Stimulated activated naive CD8-positive, alpha-beta T cell treated with anti-CD3 and anti-CD28 coated beads, Interleukin-15, amount 100 ng/mL, for 72 hours (primary cell): ENCODE results near the gene ZNF593.

Source experiments
- ATAC-seq: fragments of 150-1000 bp; cut with Tn5 transposase; 2 replicates; pipeline ENCODE4 v1.10.0; 2021; ENCODE audit warnings: mild to moderate bottlenecking, moderate library complexity
- DNase-seq, 2 donors: peaks; one replicate each; pipeline ENCODE4 v3.0.0; 2021 to 2022
- H3K27ac Mint-ChIP-seq, 2 donors: one replicate each; pipeline ENCODE4 v1.8.0; 2022; ENCODE audit warnings: mild to moderate bottlenecking in 2 of 2, mixed read lengths in 2 of 2, moderate library complexity in 2 of 2
- H3K27me3 Mint-ChIP-seq: one replicate; pipeline ENCODE4 v1.8.0; 2022; ENCODE audit warnings: mixed read lengths
- H3K4me1 Mint-ChIP-seq: one replicate; pipeline ENCODE4 v1.8.0; 2022; ENCODE audit warnings: mild to moderate bottlenecking, mixed read lengths
- H3K4me3 Mint-ChIP-seq, 2 donors: one replicate each; pipeline ENCODE4 v1.8.0; 2022; ENCODE audit warnings: mild to moderate bottlenecking in 2 of 2, mixed read lengths in 2 of 2, moderate library complexity in 1 of 2
- H3K9me3 Mint-ChIP-seq, 2 donors: one replicate each; pipeline ENCODE4 v1.8.0; 2022; ENCODE audit warnings: mixed read lengths in 2 of 2

The ZNF593 gene

GRCh38 chr1:26134466-26134865 is 35.2 kb upstream of the ZNF593 start:
- no peak overlapping the region for H3K27ac Mint-ChIP-seq
- DNase-seq: no peak
- H3K9me3 Mint-ChIP-seq: no peaks in the 10 kb centered on the region
- ATAC-seq: no peak
- H3K4me1 Mint-ChIP-seq: peaks cover 35% of the 10 kb centered on the region
- no peaks in the 10 kb centered on the region for H3K27me3 Mint-ChIP-seq
- H3K4me3 Mint-ChIP-seq: no peak overlapping the region

DNA sequence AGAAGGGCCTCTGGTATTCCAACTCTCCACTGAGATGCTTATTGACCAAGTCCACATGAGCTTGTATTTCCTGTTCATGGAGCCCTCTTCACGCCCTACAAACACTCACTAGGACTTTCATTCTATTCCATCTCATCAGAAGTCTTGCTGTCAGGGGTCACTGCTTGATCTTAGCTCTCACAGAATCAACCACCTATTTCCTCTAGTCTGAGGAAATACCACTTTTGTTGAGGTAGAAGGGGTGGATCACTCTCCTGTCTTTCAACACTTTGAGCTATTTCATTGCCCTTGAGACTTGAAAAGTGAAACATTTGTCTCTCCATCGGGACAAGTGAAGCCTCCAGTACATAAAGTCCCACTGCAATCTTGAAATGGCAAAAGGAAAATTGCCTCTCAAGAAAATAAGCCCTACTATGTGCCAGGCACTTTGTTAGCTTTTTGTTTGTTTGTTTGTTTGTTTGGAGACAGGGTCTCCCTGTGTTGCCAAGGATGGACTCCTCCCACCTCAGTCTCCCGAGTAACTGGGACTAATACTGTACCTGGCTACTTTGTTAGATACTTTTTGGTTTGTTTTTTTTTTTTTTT is 30.6 kb upstream of the ZNF593 start:
- no peak for ATAC-seq
- no peak for DNase-seq
- peaks cover 17% of the 10 kb centered on the region for H3K4me1 Mint-ChIP-seq
- H3K9me3 Mint-ChIP-seq: no peaks in the 10 kb centered on the region
- H3K27me3 Mint-ChIP-seq: no peaks in the 10 kb centered on the region
- H3K4me3 Mint-ChIP-seq: peak overlapping the region in 1 of 2 donors; percentile 21
- H3K27ac Mint-ChIP-seq: peak overlapping the region in 1 of 2 donors; percentile 78

DNA sequence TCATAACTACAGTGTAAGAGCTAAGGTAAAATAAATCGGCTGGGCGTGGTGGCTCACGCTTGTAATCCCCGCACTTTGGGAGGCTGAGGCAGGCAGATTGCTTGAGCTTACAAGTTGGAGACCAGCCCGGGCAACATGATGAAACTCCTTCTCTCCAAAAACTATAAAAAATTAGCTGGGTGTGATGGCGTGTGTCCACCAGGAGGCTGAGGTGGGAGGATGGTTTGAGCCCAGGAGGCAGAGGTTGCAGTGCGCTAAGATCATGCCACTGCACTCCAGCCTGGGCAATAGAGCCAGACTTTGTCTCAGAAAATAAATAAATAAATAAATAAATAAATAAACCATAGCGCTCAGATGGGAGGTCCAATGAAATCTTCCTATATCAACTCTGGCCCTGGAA is 27.5 kb upstream of the ZNF593 start:
- Mint-ChIP-seq H3K27ac (peak overlapping the region in 1 of 2 donors; percentile 40), H3K27me3 (peaks cover 6% of the 10 kb centered on the region), H3K4me1 (peaks cover 23% of the 10 kb centered on the region), H3K9me3 (no peaks in the 10 kb centered on the region), H3K4me3 (no peak overlapping the region)
- ATAC-seq (no peak), DNase-seq (no peak)

DNA sequence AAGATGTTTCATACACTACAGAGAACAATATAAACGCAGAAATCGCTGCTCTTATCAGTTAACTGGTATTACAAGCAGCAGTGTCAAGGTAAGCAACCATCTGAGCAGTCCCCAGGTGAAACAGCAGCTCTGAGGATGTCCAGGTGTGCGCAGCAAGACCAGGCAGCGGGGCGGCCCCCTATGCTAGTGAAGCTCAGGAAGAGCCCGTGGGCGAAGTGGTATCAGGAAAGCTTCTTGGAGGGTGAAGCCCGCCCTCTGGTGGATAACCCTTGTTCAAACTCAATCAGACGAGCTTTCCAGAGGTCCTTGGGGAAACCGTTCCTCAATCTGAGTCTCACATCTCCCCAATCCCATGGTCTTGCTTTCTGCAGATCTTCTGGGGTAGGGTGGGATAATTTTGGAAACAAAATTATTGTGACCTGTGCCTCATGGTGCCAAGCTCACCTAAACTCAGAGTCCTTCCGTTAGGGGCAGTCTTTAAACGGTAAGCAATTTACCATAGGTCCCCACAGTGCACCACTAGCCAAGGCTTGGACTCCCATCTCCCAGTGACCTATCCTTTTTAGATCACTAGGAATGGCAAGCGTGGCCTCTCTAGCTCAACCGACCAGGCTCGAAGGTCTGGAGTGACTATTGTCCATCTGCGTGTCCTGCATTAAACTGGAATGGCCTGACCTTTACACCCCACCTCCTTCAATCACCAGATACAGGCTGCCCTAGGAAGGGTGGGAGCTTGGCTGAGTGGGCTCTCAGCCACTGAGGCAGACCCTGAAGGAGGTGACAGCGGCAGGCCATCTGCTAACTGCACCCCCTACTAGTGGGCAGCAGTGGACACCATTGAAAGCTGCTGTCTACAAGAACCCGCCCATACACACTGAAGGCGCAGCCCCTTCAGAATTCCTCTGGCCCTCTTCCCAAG is 24.4 kb upstream of the ZNF593 start:
- H3K4me3 Mint-ChIP-seq: peak overlapping the region in 1 of 2 donors; percentile 52
- no peaks in the 10 kb centered on the region for H3K9me3 Mint-ChIP-seq
- H3K27ac Mint-ChIP-seq: no peak overlapping the region
- peaks cover 12% of the 10 kb centered on the region for H3K27me3 Mint-ChIP-seq
- peak; percentile 81 for ATAC-seq
- peak; percentile 59 to 71 for DNase-seq
- H3K4me1 Mint-ChIP-seq: peaks cover 6% of the 10 kb centered on the region

DNA sequence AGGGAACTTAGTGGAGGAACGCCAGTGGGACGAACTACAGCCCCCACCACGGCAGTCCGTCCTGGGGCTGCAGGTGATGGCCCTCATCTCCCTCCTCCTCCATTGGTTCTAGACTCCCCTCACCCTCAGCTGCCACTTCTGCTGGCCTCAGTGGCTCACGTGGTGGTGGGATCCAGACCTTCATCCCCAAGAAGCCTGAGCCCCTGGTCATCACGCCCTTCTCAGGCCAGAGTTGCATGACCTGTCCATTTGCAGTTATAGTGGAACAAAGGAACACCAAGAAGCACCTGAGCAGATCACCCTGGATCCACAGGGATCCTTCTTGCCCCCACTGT is 23.8 kb upstream of the ZNF593 start:
- ATAC-seq: no peak
- Mint-ChIP-seq H3K4me1 (peaks cover 6% of the 10 kb centered on the region), H3K9me3 (no peaks in the 10 kb centered on the region)

GRCh38 chr1:26148887-26149286 is 20.8 kb upstream of the ZNF593 start:
- Mint-ChIP-seq H3K27me3 (peaks cover 12% of the 10 kb centered on the region), H3K9me3 (no peaks in the 10 kb centered on the region), H3K27ac (no peak overlapping the region), H3K4me3 (no peak overlapping the region), H3K4me1 (peaks cover 6% of the 10 kb centered on the region)
- DNase-seq: no peak
- no peak for ATAC-seq

More for the DNA sequence above, 23.8 kb upstream of the ZNF593 start:
- Mint-ChIP-seq H3K4me3 (no peak overlapping the region), H3K27ac (no peak overlapping the region), H3K27me3 (peaks cover 12% of the 10 kb centered on the region)
- no peak for DNase-seq

- ATAC-seq (no peak), DNase-seq (no peak)
- Mint-ChIP-seq H3K4me3 (no peak overlapping the region), H3K4me1 (no peaks in the 10 kb centered on the region), H3K27me3 (peaks cover 41% of the 10 kb centered on the region), H3K9me3 (no peaks in the 10 kb centered on the region), H3K27ac (no peak overlapping the region)
These were observed 15.7 kb upstream of the ZNF593 start for GRCh38 chr1:26153966-26154532.

DNA sequence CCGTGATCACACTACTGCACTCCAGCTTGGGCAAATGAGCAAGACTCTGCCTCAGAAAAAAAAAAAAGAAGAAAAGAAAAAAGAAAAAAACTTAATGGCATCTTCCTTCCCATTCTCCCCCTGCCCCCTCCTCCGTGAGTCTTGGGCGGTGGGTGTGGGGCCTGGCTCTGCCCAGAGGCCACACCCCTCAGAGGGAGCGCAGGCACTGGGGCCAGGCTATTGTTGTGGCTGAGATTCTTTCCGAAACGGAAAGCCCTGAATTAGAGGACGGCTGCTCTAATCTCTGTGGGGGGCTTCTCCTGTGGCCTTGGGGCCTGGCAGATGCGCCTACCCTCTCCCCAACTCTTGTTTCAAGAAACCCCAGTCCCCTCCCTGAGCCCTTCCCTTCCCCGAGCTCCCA is 15.0 kb upstream of the ZNF593 start:
- H3K9me3 Mint-ChIP-seq: no peaks in the 10 kb centered on the region
- no peaks in the 10 kb centered on the region for H3K4me1 Mint-ChIP-seq
- ATAC-seq (no peak), DNase-seq (no peak)
- no peak overlapping the region for H3K4me3 Mint-ChIP-seq
- peaks cover 48% of the 10 kb centered on the region for H3K27me3 Mint-ChIP-seq
- no peak overlapping the region for H3K27ac Mint-ChIP-seq

DNA sequence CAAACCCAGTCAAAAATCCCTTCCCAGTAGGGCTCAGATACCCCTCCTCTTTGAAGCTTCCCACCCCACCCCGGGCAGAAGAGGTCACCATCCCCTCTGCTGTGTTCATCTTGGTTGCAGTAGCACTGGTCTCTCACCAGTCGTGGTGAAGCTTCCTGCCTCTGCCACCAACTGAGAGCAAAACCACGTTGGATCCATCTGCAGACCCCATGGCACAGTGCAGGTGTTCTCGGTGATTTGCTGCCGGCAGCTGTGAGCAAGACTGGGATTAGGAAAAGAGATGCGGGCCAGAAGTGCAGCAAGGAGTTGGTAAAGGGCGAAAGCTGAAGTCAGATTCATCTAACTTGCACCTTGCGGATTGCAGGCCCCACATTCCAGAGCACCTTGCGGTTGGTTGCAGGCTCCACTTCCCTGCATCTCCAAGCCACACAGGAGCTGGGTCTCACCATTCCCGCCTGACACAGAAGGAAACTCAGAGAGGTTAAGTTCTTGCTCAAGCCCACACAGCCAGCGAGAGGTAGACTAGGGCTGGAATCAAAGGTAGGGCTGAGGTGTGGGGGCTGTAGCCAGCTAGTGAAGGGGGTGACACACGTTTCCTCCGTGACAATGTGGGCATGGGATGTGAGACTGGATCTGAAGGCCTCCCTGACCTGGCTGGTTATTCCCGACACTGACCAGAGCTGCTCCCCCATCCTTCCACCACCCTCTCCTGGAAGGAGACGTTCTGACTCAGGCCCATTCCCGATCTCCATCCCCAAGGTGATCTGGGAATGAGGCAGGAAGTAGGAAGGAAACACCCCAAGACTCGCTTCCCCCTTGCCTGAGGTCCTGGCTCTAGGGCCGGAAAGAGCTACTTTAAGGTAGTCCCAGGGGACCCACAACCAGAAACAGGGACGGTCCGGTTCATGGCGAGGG is 14.1 kb upstream of the ZNF593 start:
- no peak for ATAC-seq
- Mint-ChIP-seq H3K9me3 (no peaks in the 10 kb centered on the region), H3K4me3 (no peak overlapping the region), H3K27me3 (peaks cover 53% of the 10 kb centered on the region), H3K27ac (no peak overlapping the region), H3K4me1 (no peaks in the 10 kb centered on the region)
- no peak for DNase-seq

GRCh38 chr1:26156285-26157038 is 13.2 kb upstream of the ZNF593 start:
- no peak overlapping the region for H3K4me3 Mint-ChIP-seq
- no peaks in the 10 kb centered on the region for H3K4me1 Mint-ChIP-seq
- peaks cover 61% of the 10 kb centered on the region for H3K27me3 Mint-ChIP-seq
- ATAC-seq (no peak), DNase-seq (no peak)
- no peak overlapping the region for H3K27ac Mint-ChIP-seq
- no peaks in the 10 kb centered on the region for H3K9me3 Mint-ChIP-seq

- DNase-seq: no peak
- no peaks in the 10 kb centered on the region for H3K9me3 Mint-ChIP-seq
- peaks cover 78% of the 10 kb centered on the region for H3K27me3 Mint-ChIP-seq
- no peak for ATAC-seq
- H3K4me1 Mint-ChIP-seq: peaks cover 6% of the 10 kb centered on the region
- H3K27ac Mint-ChIP-seq: no peak overlapping the region
- no peak overlapping the region for H3K4me3 Mint-ChIP-seq
These were observed 11.3 kb upstream of the ZNF593 start for GRCh38 chr1:26158271-26158907.

GRCh38 chr1:26158908-26159742 is 10.6 kb upstream of the ZNF593 start, which contains the start of gene FAM110D:
Gene FAM110D (plus strand): TSS chr1:26159079. CDS start chr1:26161292, 2,213 bp downstream.
- Mint-ChIP-seq H3K9me3 (no peaks in the 10 kb centered on the region), H3K4me3 (no peak within 1 kb of the TSS), H3K27ac (no peak within 1 kb of the TSS), H3K4me1 (peaks cover 6% of the 10 kb centered on the region), H3K27me3 (peaks cover 84% of the 10 kb centered on the region)
- DNase-seq: no peak
- ATAC-seq: no peak

DNA sequence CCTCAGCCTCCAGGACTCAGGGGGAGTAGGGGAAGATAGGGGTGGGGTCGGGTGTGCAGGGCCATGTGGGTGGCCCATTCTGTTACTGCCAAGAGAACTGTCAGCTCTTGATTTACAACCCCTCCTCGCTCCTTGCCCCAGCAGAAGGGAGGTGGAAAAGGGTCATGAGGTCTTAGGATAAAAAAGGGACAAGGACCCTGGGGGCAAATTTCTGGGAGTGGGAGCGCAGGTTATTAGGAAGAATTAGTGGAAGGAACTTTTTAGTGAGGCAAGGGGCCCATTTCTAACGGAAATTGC is 10.0 kb upstream of the ZNF593 start:
- Mint-ChIP-seq H3K27ac (no peak overlapping the region), H3K27me3 (peaks cover 85% of the 10 kb centered on the region), H3K4me1 (peaks cover 10% of the 10 kb centered on the region), H3K4me3 (no peak overlapping the region), H3K9me3 (no peaks in the 10 kb centered on the region)
- DNase-seq (no peak), ATAC-seq (no peak)
